Glomerular visceral epithelial cell (primary cell): ENCODE results near the gene CD7.
"Not testable (repeated sequence)": the region's sequence is repeated elsewhere in the genome, so short reads cannot be mapped to it uniquely, and the experiment has no call there.

Experiments used
- DNase-seq: peaks from one replicate; pipeline ENCODE4 v3.0.0-alpha.2; 2016; ENCODE audit errors: extremely low spot score

CD7 gene

DNA sequence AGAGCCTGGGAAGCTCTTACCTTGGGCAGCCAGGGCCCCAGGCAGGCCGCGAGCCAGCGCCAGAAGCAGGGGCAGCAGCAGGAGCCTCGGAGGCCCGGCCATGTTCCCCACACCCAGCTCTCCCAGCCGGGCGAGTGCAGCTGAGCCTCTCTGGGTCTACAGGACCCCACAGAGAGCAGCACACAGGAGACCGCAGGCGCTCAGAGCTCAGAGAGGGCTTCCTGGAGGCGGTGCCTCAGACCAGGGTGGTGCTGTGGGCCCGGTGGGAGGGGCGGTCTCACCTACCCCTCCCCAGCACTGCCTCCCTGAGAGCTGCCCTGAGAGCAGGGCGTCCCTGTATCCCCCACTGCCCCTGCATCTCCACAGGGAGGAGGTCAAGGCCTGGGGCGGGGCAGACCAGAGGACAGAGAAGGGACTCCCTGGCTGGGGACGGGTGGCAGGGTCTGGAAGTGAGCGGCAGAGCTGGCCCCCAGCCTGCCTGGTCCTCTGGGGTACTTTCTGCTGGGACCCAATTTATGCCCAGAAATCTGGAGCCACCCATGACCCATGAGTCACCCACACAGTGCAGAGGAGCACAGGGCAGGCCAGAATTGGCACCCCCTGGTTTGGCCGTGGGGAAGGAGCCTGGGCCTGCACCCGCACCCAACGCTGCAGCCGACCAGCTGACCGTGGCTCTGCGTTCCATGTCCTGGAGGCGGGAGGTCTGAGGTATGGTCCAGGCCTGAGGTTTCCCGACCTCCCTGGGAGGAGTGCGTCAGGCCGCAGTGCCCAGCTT is at the start of gene CD7:
Gene CD7, minus strand, starts transcription at position 215 of the 775 bp plus-strand sequence. Its CDS starts 113 bp downstream, at position 102.
- no peak for DNase-seq

DNA sequence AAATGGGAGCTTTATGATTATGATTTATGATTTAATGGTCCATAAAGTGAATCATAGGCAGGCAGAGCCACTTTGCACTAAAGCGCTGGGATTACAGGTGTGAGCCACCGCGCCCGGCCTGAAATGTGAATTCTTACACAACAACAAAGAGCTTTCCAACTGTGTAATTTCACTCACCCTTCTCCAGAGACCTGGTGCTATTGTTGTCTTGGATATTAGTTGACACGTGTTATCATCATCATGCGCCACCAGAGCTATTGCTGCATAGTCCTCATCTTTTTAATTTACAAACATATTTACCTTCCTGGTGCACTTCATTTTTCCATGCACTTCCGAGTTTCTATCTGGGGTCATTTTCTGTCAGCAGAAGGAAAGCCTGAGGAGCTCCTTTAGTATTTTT is 49.3 kb upstream of the CD7 start:
- no peak for DNase-seq

DNA sequence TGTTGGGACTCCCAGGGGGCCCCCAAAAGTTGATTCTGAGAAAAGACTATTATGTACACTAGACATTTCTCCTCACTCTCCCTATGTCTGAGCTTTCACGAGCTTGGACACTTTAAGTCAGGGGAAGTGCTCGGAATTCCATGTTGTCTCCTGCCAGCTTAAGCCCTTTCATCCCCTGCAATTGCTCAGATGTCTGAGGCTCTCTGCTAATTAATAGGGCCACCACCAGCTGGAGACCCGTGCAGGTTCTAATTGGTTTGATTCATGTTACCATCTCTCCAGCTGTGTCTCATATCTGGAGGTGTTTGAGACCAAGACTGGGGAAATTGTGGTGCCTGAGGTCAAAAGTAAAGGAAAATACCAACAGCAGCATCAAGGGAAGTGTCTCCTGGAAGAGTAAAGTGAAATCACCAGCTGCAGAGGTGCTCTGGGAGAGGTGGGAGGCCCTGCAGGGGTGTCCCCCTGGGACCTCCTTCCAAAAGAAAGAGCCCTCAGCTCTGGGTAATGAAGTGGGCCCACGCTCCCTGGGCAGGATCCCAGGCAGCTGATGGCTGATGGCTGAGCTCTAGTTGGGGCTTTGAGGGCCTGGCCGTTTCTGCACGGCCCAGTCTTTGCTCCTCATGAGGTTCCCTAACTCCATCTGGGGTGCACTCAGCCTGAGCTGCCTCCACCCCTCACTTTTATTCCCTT is 48.3 kb upstream of the CD7 start:
- DNase-seq = no peak

DNA sequence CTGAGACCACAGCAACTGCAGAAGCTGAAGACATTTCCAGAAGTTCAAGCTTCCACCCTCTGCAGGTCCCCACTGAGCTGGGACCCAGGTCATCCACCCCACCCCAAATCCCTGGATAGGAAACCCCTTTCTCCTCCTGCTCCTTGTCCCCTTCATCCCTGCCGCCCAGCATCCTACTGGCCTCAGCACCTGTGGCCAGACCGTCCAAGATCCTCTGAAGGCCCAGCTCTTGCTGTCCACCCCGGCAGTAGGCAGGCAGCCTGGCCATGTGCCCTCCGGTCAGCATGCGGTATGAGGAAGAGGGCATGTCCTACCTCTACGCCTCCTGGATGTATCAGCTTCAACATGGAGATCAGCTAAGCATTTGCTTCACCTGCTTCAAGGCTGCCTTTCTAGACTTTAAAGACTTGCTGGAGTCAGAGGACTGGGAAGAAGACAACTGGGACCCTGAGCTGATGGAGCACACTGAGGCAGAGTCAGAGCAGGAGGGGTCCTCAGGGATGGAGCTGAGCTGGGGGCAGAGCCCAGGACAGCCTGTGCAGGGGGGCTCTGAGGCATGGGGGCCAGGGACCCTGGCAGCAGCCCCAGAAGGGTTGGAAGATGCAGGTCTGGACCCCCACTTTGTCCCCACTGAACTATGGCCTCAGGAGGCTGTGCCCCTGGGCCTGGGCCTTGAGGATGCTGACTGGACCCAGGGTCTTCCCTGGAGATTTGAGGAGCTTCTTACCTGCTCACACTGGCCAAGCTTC is 44.7 kb upstream of the CD7 start:
- no peak for DNase-seq

DNA sequence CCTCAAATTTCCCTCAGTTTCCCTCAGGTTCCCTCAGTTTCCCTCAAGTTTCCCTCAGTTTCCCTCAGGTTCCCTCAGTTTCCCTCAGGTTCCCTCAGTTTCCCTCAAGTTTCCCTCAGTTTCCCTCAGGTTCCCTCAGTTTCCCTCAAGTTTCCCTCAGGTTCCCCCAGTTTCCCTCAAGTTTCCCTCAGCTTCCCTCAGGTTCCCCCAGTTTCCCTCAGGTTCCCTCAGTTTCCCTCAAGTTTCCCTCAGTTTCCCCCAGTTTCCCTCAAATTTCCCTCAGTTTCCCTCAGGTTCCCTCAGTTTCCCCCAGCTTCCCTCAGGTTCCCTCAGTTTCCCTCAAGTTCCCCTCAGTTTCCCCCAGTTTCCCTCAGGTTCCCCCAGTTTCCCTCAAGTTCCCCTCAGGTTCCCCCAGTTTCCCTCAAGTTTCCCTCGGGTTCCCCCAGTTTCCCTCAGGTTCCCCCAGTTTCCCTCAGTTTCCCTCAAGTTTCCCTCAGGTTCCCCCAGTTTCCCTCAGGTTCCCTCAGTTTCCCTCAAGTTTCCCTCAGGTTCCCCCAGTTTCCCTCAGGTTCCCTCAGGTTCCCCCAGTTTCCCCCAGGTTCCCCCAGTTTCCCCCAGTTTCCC is 42.2 kb upstream of the CD7 start:
- DNase-seq = not testable (repeated sequence)

DNA sequence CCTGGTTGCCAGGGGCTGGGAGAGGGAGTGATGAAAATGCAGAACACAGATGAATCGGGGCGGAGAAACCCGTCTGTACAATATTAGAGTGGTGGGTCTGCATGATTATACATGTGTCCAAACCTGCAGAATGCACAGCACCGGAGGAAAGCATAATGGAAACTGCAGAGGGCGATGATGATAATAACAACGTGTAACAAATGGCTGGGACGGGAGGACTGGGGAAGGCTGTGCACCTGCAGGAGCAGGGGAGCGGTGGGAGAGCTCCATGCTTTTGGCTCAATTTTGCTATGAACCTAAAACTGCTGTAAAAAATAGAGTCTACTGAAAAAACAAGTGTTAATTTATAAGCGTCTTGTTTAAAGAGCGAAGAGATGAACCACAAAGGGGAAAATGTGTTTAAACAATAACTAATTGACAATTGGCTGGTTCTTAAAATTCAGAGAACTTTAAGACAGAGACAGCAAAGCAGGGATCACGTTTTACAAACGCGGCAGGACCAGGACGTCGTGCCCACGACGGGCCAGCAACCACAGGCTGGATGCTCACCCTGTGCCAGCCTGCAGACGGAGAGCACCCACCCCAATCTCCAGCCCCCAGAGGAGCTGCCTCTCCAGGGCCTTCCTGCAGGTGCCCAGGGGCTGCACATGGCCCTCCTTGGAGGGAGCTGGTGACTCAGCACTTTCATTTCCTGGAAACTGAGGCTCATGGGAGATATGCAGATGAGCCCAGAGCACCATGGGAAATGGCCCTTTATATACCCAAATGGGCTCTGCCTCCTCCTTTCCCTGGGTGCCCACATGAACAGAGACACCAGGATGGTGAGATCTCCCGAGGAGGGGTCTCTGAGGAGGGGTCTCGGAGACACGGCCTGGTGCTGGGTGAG is 41.3 kb upstream of the CD7 start, which contains the start of gene TEX19:
Gene TEX19, plus strand, starts transcription at position 783 of the 886 bp plus-strand sequence. CDS start 2,904 bp downstream, outside the sequence.
- DNase-seq = no peak

DNA sequence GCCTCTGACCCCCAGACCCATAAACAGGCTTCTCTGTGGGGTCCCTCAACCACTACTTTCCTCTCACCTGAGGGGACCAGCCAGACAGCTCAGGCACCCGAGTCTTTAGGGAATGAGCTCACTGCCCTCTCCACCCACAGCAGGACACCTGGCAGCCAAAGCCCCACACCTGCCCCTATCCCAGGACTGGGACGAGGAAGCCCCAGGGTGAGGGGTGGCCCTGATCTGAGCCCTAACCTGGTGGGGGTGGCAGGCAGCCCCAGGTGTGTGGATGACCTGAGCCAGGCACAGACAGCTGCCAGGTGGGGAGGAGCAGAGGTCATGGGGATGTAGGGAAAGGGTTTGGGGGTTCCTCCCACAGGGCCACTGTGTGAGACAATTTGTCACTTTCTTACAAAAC is 40.0 kb upstream of the CD7 start:
- no peak for DNase-seq

DNA sequence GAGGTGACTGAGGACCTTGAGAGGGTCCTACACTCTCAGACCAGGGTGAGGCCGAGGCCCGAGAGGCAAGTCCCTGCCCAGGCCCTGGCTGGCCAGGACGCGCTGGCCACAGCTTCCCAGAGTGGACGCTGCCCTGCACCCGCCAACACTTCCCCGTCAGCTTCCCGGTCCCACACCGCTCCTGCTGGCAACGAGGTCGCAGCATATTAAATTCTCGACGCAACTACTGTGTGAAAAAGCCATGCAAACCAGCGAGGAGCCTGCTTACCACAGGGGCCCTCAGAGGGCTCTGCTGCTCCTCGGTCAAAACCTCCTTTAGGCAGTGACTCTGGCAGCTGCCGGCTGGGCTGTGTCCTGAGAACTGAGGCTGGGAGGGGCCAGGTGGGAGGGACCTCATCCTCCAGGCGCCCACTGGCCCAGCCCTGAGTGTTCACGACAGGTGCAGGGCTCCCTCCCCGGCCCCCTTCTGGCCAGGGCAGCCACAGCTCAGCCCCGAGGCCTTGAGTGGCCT is 39.5 kb upstream of the CD7 start:
- DNase-seq = no peak

DNA sequence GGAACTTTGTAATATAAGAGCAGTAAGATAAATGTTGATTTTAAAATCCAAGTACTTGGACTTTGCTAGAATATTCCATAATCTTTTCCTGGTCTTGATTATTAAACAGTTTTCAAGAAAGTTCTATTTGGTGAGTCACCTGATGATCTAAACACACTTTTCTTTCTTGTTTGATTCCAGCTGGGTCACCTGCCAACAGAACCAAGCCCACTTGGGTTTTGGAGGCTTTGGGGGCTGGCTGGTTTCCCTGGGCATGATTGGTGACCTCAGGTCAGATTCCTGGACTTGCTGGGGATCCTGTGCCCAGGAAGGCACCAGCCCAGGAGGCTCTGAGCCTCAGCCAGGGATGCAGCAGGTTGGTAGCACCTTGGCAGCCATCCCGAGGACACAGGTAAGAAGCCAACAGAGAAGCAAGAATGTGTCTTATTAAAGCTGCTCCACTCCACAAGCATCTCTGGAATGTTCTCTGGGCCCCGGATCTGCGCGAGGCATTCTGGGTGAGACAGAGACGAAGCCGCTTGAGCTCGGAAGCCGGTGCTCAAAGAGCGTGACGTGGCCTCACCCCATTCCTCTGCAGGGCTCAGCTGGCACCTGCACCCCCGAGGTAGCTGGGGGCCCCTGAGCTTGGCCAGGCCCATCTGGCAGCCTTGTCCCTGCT is 38.5 kb upstream of the CD7 start:
- DNase-seq = peak; percentile 80

DNA sequence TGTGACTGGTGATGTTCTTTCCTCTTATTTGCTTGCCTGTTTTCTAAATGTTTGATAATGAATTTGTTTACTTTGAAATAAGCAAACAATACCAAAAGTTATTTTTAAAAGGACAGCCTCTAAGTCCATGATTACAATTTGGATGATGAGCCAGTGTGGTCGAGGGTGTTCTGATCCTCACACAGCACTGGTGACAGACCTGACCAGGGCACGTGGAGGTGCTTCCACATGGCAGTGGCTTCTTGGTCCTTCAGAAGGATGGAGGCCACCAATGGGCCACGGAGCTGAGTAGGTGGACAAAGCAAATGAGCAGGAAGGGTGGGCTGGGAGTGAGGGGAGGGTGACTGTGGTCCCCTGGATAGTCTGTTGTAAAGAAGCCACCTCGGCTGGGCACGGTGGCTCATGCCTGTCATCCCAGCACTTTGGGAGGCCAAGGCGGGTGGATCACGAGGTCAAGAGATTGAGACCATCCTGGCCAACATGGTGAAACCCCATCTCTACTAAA is 37.4 kb upstream of the CD7 start:
- no peak for DNase-seq

DNA sequence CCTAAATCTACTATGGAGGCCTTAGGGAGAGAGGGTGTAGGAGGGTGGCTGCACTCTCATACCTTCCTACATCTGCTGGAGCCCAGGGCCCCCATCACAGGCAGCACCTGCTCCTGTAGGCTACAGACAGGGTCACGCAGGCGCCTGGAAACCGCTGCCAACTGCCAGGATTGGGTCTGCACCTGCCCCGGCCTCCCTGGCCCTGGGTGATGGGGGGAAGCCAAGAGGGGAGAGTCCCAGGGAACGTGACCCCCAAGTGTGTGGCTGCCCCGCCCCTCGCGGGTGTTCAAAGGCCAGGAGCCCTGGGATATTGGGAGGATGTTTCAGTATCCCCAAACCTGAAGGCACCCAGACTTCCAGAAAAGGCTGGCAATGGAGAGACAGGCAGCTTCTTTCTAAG is 36.1 kb upstream of the CD7 start:
- DNase-seq = no peak

DNA sequence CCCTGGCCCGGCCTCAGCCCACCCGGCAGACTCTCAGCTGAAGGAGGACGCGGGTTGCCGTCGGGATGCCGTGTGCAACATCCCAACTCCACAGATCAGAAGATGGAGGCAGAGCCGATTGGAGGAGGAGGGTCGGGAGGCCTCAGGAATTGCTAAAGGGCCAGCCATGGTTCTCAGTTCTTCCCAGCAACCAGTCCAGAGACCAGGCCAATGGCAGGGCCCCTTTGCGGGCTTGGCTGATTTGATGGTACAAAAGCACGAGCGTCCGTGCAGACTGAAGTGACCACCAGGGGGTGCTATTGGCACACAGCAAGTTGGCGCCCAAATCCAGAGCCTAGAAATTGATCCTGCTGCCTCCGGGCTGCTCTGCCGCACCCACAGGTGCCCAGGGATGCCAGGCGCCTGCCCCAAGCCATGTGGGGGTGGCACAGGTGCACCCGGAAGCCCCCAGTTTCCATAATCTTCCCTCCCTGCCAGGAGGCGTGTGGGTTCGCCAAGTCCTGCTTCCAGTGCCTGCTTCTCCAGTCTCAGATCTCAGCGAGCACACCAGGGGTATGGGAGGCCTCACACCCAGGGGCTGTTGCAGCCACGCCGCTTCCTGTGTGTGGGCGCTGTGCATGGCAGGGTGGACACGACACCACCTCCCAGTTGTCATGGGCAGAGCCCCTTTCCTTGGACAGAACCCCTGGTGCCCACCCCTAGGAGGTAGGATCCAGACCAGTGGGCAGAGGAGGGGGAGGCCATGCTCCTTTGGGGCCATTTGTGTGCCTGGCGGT is 34.5 kb upstream of the CD7 start:
- peak; percentile 86 for DNase-seq

DNA sequence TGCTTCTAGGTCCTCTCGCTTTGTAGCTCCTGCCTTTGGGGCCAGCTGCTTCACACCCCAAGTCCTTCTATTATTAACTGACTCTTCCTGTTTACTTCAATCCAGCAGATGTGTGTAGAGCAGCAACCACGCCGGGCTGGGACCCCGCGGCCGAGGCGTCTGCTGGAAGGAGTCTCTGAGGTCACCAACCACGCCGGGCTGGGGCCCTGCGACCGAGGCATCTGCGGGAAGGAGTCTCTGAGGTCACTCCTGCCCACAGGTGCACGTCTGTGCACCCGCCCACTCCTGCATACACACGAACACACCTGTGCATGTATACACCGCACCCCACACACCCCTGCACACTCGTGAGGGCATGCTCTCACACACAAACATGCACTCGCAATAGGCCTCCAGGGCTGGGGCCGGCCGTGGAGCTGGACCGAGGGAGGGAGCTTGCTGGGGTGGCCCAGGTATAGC is 33.9 kb upstream of the CD7 start:
- DNase-seq = no peak

DNA sequence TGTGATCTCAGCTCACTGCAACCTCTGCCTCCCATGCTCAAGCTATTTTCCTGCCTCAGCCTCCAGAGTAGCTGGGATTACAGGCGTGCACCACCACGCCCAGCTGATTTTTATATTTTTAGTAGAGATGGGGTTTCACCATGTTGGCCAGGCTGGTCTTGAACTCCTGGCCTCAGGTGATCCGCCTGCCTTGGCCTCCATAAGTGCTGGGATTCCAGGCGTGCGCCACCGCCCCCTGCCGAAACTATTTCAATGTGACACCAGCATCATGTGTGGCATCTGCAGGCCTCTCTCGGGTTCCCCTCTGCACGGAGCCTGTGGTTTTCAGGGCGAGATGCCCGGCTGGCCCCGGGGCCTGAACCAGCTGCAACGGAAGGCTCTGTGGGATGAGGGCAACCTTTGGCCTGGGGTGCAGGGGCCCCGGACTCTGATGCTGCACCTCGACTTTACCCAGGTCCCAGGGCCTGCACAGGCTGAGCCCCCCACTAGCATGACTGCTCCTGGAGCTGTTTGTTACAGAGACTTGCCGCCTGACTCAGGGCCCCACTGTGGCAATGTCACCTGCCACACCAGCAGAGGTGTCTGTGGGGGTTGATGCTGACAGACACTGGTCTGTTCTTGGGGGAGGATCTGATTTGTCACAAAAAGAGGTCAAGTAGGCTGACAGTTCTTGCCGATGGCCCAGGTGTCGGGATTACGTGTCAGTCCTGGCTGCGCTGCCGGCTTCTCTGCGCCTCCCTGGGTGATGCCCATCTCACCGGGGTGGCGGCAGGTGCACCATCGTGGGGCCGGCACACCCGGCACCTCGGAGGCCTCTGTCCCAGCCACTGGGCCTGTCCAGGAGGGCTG is 33.0 kb upstream of the CD7 start:
- no peak for DNase-seq

DNA sequence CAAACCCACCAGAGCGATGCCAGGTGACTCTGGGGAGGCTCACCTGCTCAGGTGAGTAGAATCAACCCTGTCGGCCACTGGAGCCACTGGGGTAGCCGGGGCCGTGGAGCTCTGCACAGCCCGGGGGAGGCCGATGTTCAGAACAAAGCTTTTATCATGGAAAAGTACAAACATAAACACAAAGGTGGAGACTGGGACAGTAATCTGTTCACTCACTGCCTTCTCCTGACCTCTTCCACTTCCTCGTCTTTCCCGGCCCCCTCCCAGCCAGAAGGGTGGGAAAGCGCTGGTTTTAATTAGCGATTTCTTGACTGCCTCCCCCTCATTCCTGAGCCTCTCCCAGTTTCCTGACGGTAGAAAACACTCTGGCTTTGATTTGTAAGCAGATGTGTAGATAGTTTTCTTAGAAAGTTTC is 31.9 kb upstream of the CD7 start:
- DNase-seq = no peak

DNA sequence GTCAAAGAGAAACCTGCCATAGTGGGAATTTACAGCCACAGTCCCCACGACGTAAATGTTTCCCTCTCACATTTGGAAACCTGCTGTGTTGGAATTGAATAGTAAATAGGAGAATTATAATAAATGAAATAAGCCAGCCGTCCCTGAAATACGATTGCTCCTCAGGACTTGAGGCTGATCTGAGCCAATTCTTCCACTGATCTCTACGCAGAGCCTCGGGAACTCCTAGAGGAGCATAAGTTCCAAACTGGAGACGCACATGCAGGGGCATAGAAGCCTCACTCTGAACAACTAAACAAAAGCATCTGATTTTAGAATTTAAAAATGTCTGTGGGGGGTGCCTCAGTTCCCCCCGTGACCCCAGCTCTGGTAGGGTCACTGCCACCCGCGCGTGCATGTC is 31.5 kb upstream of the CD7 start:
- DNase-seq = no peak

DNA sequence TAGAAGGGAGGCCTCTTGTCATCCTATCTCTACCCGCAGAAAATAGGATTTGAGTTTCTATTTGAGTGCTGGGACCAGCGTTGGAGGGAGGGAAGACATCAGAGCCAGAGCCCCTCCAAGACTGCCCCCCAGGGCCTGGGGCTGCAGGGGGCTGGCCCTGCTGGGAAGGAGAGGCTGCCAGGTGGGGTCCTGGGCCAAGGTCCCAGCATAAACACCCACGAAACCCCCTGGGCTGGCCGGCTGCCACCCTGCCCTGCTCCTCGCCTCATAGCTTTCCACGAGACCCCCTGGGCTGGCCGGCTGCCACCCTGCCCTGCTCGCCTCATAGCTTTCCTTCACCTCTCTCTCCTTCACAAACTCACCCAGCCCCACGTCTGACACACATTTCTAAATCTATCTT is 31.0 kb upstream of the CD7 start:
- DNase-seq = no peak

DNA sequence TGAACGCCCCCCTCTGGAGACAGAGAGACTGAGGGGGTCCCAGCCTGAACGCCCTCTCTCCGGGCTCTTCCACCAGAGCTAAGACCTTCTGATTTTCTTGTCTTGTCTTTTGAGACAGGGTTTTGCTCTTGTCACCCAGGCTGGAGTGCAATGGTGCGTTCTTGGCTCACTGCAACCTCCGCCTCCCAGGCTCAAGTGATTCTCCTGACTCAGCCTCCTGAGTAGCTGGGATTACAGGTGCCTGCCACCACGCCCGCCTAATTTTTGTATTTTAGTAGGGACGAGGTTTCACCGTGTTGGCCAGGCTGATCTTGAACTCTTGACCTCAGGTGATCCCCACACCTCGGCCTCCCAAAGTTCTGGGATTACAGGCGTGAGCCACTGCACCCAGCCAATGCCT is 30.6 kb upstream of the CD7 start:
- not testable (repeated sequence) for DNase-seq
